Loucy (cell line): ENCODE results near the gene ASB8.

Experiments
- H2AFZ ChIP-seq: fragments of 200-600 bp; sonication (generic); 2 replicates; pipeline ENCODE4 v1.6.0; 2016; ENCODE audit warnings: antibody characterized with exemption, mild to moderate bottlenecking, low read length, moderate library complexity
- H3F3A ChIP-seq: fragments of 200-600 bp; 2 replicates; pipeline ENCODE4 v1.6.0; 2016; ENCODE audit warnings: antibody characterized with exemption, low read depth, mild to moderate bottlenecking
- H3K27me3 ChIP-seq: fragments of 200-600 bp; sonication (generic); 2 replicates; pipeline ENCODE4 v1.6.1; 2014; ENCODE audit warnings: low read length, mild to moderate bottlenecking; ENCODE audit not compliant: insufficient read depth, poor library complexity, severe bottlenecking
- H3K36me3 ChIP-seq: fragments of 200-600 bp; sonication (generic); 2 replicates; pipeline ENCODE4 v1.6.1; 2016; ENCODE audit warnings: low read length; ENCODE audit not compliant: insufficient read depth
- H3K4me1 ChIP-seq: fragments of 200-600 bp; sonication (generic); 2 replicates; pipeline ENCODE4 v1.5.1; 2014; ENCODE audit warnings: low read length, mild to moderate bottlenecking; ENCODE audit not compliant: insufficient read depth, poor library complexity, severe bottlenecking
- H3K4me2 ChIP-seq: fragments of 200-600 bp; sonication (generic); 2 replicates; pipeline ENCODE4 v1.6.0; 2014; ENCODE audit warnings: antibody characterized with exemption, low read length, low read depth, mild to moderate bottlenecking; ENCODE audit not compliant: poor library complexity, severe bottlenecking
- H3K4me3 ChIP-seq: fragments of 200-600 bp; sonication (generic); 2 replicates; pipeline ENCODE4 v1.5.1; 2014; ENCODE audit warnings: low read length, mild to moderate bottlenecking, mixed read lengths; ENCODE audit not compliant: poor library complexity, severe bottlenecking
- H3K79me2 ChIP-seq: fragments of 200-600 bp; sonication (generic); 2 replicates; pipeline ENCODE4 v1.6.1; 2014; ENCODE audit warnings: low read length; ENCODE audit not compliant: insufficient read depth
- H3K9ac ChIP-seq: fragments of 200-600 bp; sonication (generic); 2 replicates; pipeline ENCODE4 v1.6.0; 2014; ENCODE audit warnings: mild to moderate bottlenecking, low read depth, low read length, moderate library complexity; ENCODE audit not compliant: poor library complexity, severe bottlenecking
- H3K9me2 ChIP-seq: fragments of 200-600 bp; sonication (generic); replicated peaks from 2 replicates; pipeline ENCODE4 v1.6.1; 2016; ENCODE audit warnings: low read depth, low read length, mixed read lengths
- H3K9me3 ChIP-seq: fragments of 200-600 bp; sonication (generic); 2 replicates; pipeline ENCODE4 v1.6.1; 2014; ENCODE audit warnings: mild to moderate bottlenecking, antibody characterized with exemption, low read length, low read depth; ENCODE audit not compliant: insufficient read depth
- H4K20me1 ChIP-seq: fragments of 200-600 bp; sonication (generic); 2 replicates; pipeline ENCODE4 v1.6.0; 2014; ENCODE audit warnings: antibody characterized with exemption, low read length, mild to moderate bottlenecking; ENCODE audit not compliant: insufficient read depth, poor library complexity, severe bottlenecking
- EZH2phosphoT487 ChIP-seq: fragments of 200-600 bp; IDR thresholded peaks from 2 replicates; pipeline ENCODE4 v1.6.1; 2018; ENCODE audit warnings: antibody characterized with exemption, mild to moderate bottlenecking, moderate library complexity, borderline replicate concordance
- TF ChIP-seq, protein P1 (sequence below): fragments of 200-600 bp; sonication (generic); conservative IDR thresholded peaks from 2 replicates; pipeline ENCODE4 v1.5.1; 2014; ENCODE audit warnings: mild to moderate bottlenecking, antibody characterized with exemption, low read length

The ASB8 gene

GRCh38 chr12:48105321-48105866 is 51.9 kb downstream of the ASB8 start:
- Histone ChIP-seq H4K20me1 (peaks cover 20% of the 10 kb centered on the region), H3K36me3 (no peaks in the 10 kb centered on the region), H3K9ac (peak overlapping the region; percentile 86), H3K9me2 (no peaks in the 10 kb centered on the region), H3F3A (no peaks in the 10 kb centered on the region), H3K4me2 (peak overlapping the region; percentile 97), H2AFZ (peak overlapping the region; percentile 96), H3K27me3 (no peaks in the 10 kb centered on the region), H3K4me1 (peaks cover 33% of the 10 kb centered on the region), H3K79me2 (peaks cover 57% of the 10 kb centered on the region), H3K9me3 (no peaks in the 10 kb centered on the region), H3K4me3 (peak overlapping the region; percentile 88)
- TF ChIP-seq EZH2phosphoT487: no peak
- TF ChIP-seq, protein P1, sequence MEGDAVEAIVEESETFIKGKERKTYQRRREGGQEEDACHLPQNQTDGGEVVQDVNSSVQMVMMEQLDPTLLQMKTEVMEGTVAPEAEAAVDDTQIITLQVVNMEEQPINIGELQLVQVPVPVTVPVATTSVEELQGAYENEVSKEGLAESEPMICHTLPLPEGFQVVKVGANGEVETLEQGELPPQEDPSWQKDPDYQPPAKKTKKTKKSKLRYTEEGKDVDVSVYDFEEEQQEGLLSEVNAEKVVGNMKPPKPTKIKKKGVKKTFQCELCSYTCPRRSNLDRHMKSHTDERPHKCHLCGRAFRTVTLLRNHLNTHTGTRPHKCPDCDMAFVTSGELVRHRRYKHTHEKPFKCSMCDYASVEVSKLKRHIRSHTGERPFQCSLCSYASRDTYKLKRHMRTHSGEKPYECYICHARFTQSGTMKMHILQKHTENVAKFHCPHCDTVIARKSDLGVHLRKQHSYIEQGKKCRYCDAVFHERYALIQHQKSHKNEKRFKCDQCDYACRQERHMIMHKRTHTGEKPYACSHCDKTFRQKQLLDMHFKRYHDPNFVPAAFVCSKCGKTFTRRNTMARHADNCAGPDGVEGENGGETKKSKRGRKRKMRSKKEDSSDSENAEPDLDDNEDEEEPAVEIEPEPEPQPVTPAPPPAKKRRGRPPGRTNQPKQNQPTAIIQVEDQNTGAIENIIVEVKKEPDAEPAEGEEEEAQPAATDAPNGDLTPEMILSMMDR: no peak

GRCh38 chr12:48104531-48104930 is 52.8 kb downstream of the ASB8 start:
- no peaks in the 10 kb centered on the region for H3K9me3 ChIP-seq
- no peak overlapping the region for H2AFZ ChIP-seq
- peaks cover 23% of the 10 kb centered on the region for H4K20me1 ChIP-seq
- peak overlapping the region; percentile 86 for H3K9ac ChIP-seq
- no peaks in the 10 kb centered on the region for H3K36me3 ChIP-seq
- peak overlapping the region; percentile 88 for H3K4me3 ChIP-seq
- no peaks in the 10 kb centered on the region for H3K27me3 ChIP-seq
- peaks cover 65% of the 10 kb centered on the region for H3K79me2 ChIP-seq
- H3K4me1 ChIP-seq: peaks cover 37% of the 10 kb centered on the region
- H3K4me2 ChIP-seq: peak overlapping the region; percentile 97
- no peaks in the 10 kb centered on the region for H3F3A ChIP-seq
- TF ChIP-seq, protein P1: no peak
- no peak for TF ChIP-seq EZH2phosphoT487
- no peaks in the 10 kb centered on the region for H3K9me2 ChIP-seq
